Mesendoderm (in vitro differentiated cells): ENCODE measurements around the gene COL19A1. TPM values are rescaled to one million over a fixed set of nuclear protein-coding genes. Genes with fewer than 3 reads are reported as not detected.

ENCODE experiments used
- DNase-seq: peaks from one replicate; pipeline ENCODE4 v3.0.0; 2013
- H2AK5ac ChIP-seq: 2 replicates; pipeline ENCODE4 v1.6.1; 2013; ENCODE audit warnings: low read length, inconsistent platforms
- H2BK120ac ChIP-seq: 2 replicates; pipeline ENCODE4 v1.6.1; 2013; ENCODE audit warnings: low read depth, mild to moderate bottlenecking, low read length, moderate library complexity, mixed read lengths
- H2BK15ac ChIP-seq: replicated peaks from 2 replicates; pipeline ENCODE4 v1.6.1; 2013; ENCODE audit warnings: low read depth, mild to moderate bottlenecking, moderate library complexity
- H2BK5ac ChIP-seq: 2 replicates; pipeline ENCODE4 v1.6.1; 2013; ENCODE audit warnings: low read length, inconsistent platforms
- H3K18ac ChIP-seq: 2 replicates; pipeline ENCODE4 v1.6.1; 2013; ENCODE audit warnings: mild to moderate bottlenecking, low read length, mixed read lengths
- H3K23ac ChIP-seq: one replicate; pipeline ENCODE4 v1.6.1; 2013; ENCODE audit warnings: low read length
- H3K27ac ChIP-seq: 2 replicates; pipeline ENCODE4 v1.5.1; 2013; ENCODE audit warnings: low read depth, mild to moderate bottlenecking, inconsistent platforms, low read length, moderate library complexity
- H3K27me3 ChIP-seq: 2 replicates; pipeline ENCODE4 v1.6.1; 2013; ENCODE audit warnings: low read length, control low read depth, mild to moderate bottlenecking, inconsistent platforms; ENCODE audit not compliant: insufficient read depth, poor library complexity
- H3K36me3 ChIP-seq: 2 replicates; pipeline ENCODE4 v1.6.1; 2013; ENCODE audit warnings: low read length, inconsistent platforms; ENCODE audit not compliant: control insufficient read depth, insufficient read depth
- H3K4ac ChIP-seq: one replicate; pipeline ENCODE4 v1.6.1; 2013; ENCODE audit warnings: low read depth, mild to moderate bottlenecking, low read length, moderate library complexity
- H3K4me1 ChIP-seq: 2 replicates; pipeline ENCODE4 v1.6.1; 2013; ENCODE audit warnings: low read depth, low read length, inconsistent platforms; ENCODE audit not compliant: control insufficient read depth
- H3K4me2 ChIP-seq: 2 replicates; pipeline ENCODE4 v1.6.1; 2013; ENCODE audit warnings: low read length
- H3K4me3 ChIP-seq: 2 replicates; pipeline ENCODE4 v1.5.1; 2013; ENCODE audit warnings: mild to moderate bottlenecking, low read length
- H3K56ac ChIP-seq: one replicate; pipeline ENCODE4 v1.6.1; 2013; ENCODE audit warnings: low read length
- H3K79me1 ChIP-seq: 2 replicates; pipeline ENCODE4 v1.6.1; 2013; ENCODE audit warnings: low read length, inconsistent platforms
- H3K79me2 ChIP-seq: 2 replicates; pipeline ENCODE4 v1.6.1; 2013; ENCODE audit warnings: mild to moderate bottlenecking, low read length; ENCODE audit not compliant: control insufficient read depth, insufficient read depth
- H3K9ac ChIP-seq: 2 replicates; pipeline ENCODE4 v1.6.1; 2013; ENCODE audit warnings: low read length, inconsistent platforms
- H4K5ac ChIP-seq: one replicate; pipeline ENCODE4 v1.6.1; 2013; ENCODE audit warnings: low read length
- H4K8ac ChIP-seq: one replicate; pipeline ENCODE4 v1.6.1; 2013; ENCODE audit warnings: low read depth, mild to moderate bottlenecking, control low read depth, low read length, moderate library complexity
- WGBS: extraction: QIAGEN DNeasy Blood & Tissue Kit; methylation state at CpG from one replicate; pipeline ENCODE4 v1.1.7; 2013; ENCODE audit warnings: low lambda C conversion rate, missing lambda C conversion rate; ENCODE audit not compliant: insufficient coverage; ENCODE audit errors: extremely low coverage; 5-methylcytosine and 5-hydroxymethylcytosine counted together
- polyA plus RNA-seq, 2 experiments: library from polyadenylated mRNA; stranded (reverse); fragments of 200-250 nt; gene quantifications; one replicate each; pipeline ENCODE4 v1.2.3, GENCODE V29; 2013

COL19A1 gene
- 0.01 TPM for polyA plus RNA-seq (2013, experiment 1 of 2)
- polyA plus RNA-seq (2013, experiment 2 of 2), result 0.04 TPM

DNA sequence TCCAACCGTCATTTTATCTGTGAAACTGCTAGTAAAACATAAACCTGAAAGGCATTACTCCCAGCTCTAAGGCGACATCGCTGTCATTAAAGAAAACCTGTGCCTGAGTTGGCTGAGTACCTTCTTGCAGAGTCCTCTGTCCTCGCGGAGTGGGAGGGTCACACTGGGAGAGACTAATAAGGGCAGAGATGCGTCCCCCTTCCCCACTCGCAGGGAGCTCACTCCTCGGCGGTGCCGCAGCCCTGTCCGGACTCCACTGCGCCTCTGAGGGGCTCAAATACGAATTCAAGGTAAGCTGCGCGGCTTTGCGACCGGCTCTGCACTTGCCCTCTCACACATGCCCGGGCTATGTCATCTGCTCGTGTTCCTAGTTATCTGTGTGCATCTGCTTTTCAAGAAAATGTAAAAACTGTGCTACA, at the start of gene COL19A1:
Gene COL19A1, plus strand, starts transcription at position 206 of the 419 bp plus-strand sequence. CDS start 13,012 bp downstream, outside the sequence.
- peak within 1 kb of the TSS; percentile 16 for H3K4me2 ChIP-seq
- H3K4me3 ChIP-seq, result peak within 1 kb of the TSS; percentile 28
- peak within 1 kb of the TSS; percentile 4 for H3K23ac ChIP-seq
- no peak within 1 kb of the TSS for H2BK15ac ChIP-seq
- no peak within 1 kb of the TSS for H3K4ac ChIP-seq
- peak within 1 kb of the TSS; percentile 66 for H3K9ac ChIP-seq
- WGBS, result no CpG with 5 or more reads among the region's 19 CpGs
- no peak within 1 kb of the TSS for H2BK120ac ChIP-seq
- no peaks in the 10 kb centered on the region for H3K4me1 ChIP-seq
- no peak within 1 kb of the TSS for H2AK5ac ChIP-seq
- H3K56ac ChIP-seq, result peak within 1 kb of the TSS; percentile 86
- H3K79me1 ChIP-seq, result no peaks in the 10 kb centered on the region
- H3K27ac ChIP-seq, result no peak within 1 kb of the TSS
- H4K8ac ChIP-seq, result no peak within 1 kb of the TSS
- no peak within 1 kb of the TSS for H2BK5ac ChIP-seq
- H3K18ac ChIP-seq, result peak within 1 kb of the TSS; percentile 19
- no peaks in the 10 kb centered on the region for H3K27me3 ChIP-seq
- peak; percentile 55 for DNase-seq
- H4K5ac ChIP-seq, result no peak within 1 kb of the TSS
- H3K36me3 ChIP-seq, result no peaks in the 10 kb centered on the region
- H3K79me2 ChIP-seq, result no peaks in the 10 kb centered on the region

DNA sequence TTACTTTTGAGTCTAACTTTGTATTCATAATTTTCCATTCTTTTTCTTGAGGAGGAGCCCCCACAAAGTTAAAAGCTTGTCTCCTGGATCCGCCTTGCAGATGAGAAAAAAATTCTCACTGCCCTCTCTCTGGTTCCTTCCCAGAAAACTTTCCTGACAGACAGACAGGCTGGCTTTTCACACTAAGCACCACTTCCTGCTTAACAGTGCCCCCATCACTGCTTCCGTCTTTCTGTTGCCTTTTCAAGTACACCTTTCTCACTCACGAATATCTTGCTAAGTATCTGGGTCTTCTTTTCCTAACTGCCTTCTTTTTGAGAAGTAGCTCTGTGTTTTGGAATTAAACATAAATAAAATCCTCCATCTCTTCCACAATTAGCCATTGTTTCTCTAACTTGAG, 49.8 kb upstream of the COL19A1 start:
- Histone ChIP-seq H3K56ac (no peak overlapping the region), H2AK5ac (no peak overlapping the region), H3K4me1 (peaks cover 2% of the 10 kb centered on the region), H2BK120ac (no peak overlapping the region), H3K4me2 (no peak overlapping the region), H3K27me3 (no peaks in the 10 kb centered on the region), H3K4ac (peak overlapping the region; percentile 16), H3K36me3 (no peaks in the 10 kb centered on the region), H4K5ac (no peak overlapping the region), H3K4me3 (no peak overlapping the region), H3K9ac (no peak overlapping the region), H3K79me1 (no peaks in the 10 kb centered on the region), H2BK5ac (no peak overlapping the region), H4K8ac (no peak overlapping the region), H3K27ac (no peak overlapping the region), H3K79me2 (no peaks in the 10 kb centered on the region), H3K18ac (no peak overlapping the region), H2BK15ac (peak overlapping the region; percentile 19), H3K23ac (no peak overlapping the region)
- no CpG with 5 or more reads among the region's 3 CpGs for WGBS
- peak; percentile 66 for DNase-seq

DNA sequence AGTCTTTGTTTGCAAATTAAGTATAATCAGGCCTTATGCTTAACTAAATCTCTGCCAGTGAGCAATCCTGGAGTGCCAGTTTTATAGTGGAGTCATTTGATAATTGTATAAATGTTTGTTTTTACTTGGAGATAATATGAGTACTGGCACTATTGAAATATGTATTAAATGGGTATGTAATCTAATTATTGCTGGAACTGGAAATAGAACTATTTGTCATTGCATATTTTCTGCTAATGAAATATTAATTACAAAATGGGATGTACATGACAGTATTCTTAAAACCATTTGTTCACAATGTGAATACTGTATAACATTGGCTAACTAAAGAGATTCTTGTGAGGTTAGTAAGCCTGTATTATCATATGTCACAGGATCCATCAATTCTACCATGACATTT, 49.0 kb upstream of the COL19A1 start:
- Histone ChIP-seq H3K4me1 (peaks cover 2% of the 10 kb centered on the region), H3K79me2 (no peaks in the 10 kb centered on the region), H2AK5ac (no peak overlapping the region), H3K27me3 (no peaks in the 10 kb centered on the region), H3K23ac (no peak overlapping the region), H3K4ac (no peak overlapping the region), H3K36me3 (no peaks in the 10 kb centered on the region), H3K4me3 (no peak overlapping the region), H3K4me2 (no peak overlapping the region), H3K56ac (no peak overlapping the region), H3K79me1 (no peaks in the 10 kb centered on the region), H4K8ac (no peak overlapping the region), H2BK15ac (no peak overlapping the region), H3K27ac (no peak overlapping the region), H2BK5ac (no peak overlapping the region), H2BK120ac (no peak overlapping the region), H4K5ac (no peak overlapping the region), H3K18ac (no peak overlapping the region), H3K9ac (no peak overlapping the region)
- DNase-seq, result no peak

DNA sequence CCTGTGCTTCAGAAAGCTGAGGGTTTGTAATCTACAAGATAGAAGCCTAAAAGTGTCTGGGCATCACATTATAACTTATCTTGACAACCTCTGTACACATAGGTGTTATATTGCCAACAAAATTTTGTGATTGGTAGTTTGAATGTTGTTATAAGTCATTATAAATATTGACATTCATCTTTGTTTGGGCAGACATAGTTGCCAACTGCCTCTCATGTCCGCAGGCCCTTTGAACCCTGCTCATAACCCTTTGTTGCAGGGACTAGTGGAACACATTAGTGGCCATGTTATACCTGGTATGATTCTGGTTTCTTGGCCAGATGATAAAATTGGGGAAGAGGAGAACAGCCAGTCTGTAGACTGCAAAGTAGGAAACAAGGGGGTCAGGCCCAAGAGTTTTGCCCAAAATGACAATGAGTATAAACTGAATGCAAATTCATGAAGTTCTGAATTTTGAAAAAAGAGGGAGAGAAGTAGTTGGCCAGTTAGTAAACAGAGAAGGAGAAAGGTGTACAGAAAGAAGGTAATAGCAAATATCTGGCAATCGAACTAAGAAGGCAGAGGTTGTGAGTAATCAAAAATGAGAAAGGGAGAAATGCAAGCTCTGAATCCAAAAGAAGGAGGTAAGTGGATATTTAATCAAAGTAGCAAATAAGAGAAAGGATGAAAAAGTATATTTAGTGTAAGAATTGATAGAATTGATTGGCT, 48.0 kb upstream of the COL19A1 start:
- H3K4me1 ChIP-seq, result peaks cover 2% of the 10 kb centered on the region
- H3K27ac ChIP-seq, result no peak overlapping the region
- H3K4me2 ChIP-seq, result no peak overlapping the region
- no peak overlapping the region for H4K5ac ChIP-seq
- H3K4ac ChIP-seq, result no peak overlapping the region
- no peak overlapping the region for H2BK120ac ChIP-seq
- no peak overlapping the region for H2BK5ac ChIP-seq
- DNase-seq, result no peak
- no peaks in the 10 kb centered on the region for H3K79me2 ChIP-seq
- H3K36me3 ChIP-seq, result no peaks in the 10 kb centered on the region
- no peak overlapping the region for H3K56ac ChIP-seq
- no peak overlapping the region for H3K4me3 ChIP-seq
- H3K27me3 ChIP-seq, result no peaks in the 10 kb centered on the region
- peak overlapping the region; percentile 74 for H2BK15ac ChIP-seq
- no CpG with 5 or more reads among the region's 2 CpGs for WGBS
- no peak overlapping the region for H4K8ac ChIP-seq
- H3K18ac ChIP-seq, result no peak overlapping the region
- no peaks in the 10 kb centered on the region for H3K79me1 ChIP-seq
- H3K23ac ChIP-seq, result no peak overlapping the region
- H2AK5ac ChIP-seq, result no peak overlapping the region
- no peak overlapping the region for H3K9ac ChIP-seq

DNA sequence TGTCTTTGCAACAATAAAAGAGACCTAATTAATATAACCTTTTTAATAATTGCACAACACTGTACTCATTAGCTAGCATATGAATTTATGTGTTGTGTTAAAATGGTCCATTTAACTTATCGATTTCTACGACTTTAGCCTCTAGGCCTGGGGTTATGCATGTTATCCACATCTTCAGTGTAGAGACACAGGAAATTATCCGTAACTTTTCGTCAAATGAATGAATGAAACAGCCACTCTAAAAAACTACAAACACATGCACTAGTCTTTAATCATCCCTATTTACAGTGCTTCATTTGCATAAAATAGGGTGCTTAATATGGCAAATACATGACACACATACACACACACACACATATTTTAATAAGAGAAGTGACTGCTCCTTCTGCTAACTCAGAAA, 47.2 kb upstream of the COL19A1 start:
- DNase-seq, result no peak
- no peaks in the 10 kb centered on the region for H3K79me1 ChIP-seq
- no peak overlapping the region for H3K56ac ChIP-seq
- H2AK5ac ChIP-seq, result no peak overlapping the region
- no peak overlapping the region for H2BK5ac ChIP-seq
- H2BK120ac ChIP-seq, result no peak overlapping the region
- H4K8ac ChIP-seq, result no peak overlapping the region
- no peak overlapping the region for H3K18ac ChIP-seq
- H3K4me2 ChIP-seq, result no peak overlapping the region
- no peak overlapping the region for H3K4ac ChIP-seq
- no peaks in the 10 kb centered on the region for H3K79me2 ChIP-seq
- H3K4me3 ChIP-seq, result no peak overlapping the region
- H3K27ac ChIP-seq, result no peak overlapping the region
- no peak overlapping the region for H3K23ac ChIP-seq
- H3K36me3 ChIP-seq, result no peaks in the 10 kb centered on the region
- H3K27me3 ChIP-seq, result no peaks in the 10 kb centered on the region
- H4K5ac ChIP-seq, result no peak overlapping the region
- no peak overlapping the region for H3K9ac ChIP-seq
- no peaks in the 10 kb centered on the region for H3K4me1 ChIP-seq
- no peak overlapping the region for H2BK15ac ChIP-seq
- no CpG with 5 or more reads among the region's 4 CpGs for WGBS

DNA sequence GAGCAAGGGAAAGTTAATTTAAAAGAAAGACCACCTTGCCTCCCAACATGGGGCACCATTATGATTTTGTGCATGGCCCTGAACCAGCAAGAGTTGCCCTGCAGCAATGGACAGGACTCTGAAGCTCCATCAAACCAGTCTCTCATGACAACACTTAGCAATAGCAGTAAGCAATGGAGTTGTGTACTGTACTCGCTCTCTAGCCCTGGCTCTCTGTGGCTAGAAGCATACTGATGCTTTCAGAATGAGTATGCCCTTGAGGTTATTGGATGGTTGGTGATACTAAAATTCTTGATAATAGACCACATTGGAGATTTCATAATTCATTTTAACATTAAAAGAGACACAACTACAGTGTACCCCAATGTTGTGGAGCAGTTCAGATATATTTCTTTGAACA, 46.3 kb upstream of the COL19A1 start:
- no peak overlapping the region for H3K23ac ChIP-seq
- H2AK5ac ChIP-seq, result no peak overlapping the region
- H3K9ac ChIP-seq, result no peak overlapping the region
- H3K18ac ChIP-seq, result no peak overlapping the region
- H3K79me1 ChIP-seq, result no peaks in the 10 kb centered on the region
- no peak overlapping the region for H3K56ac ChIP-seq
- no CpG with 5 or more reads among the region's 1 CpG for whole genome bisulfite sequencing
- no peak overlapping the region for H3K27ac ChIP-seq
- no peak overlapping the region for H4K8ac ChIP-seq
- H3K4me3 ChIP-seq, result no peak overlapping the region
- H3K27me3 ChIP-seq, result no peaks in the 10 kb centered on the region
- no peaks in the 10 kb centered on the region for H3K4me1 ChIP-seq
- H2BK120ac ChIP-seq, result no peak overlapping the region
- no peak for DNase-seq
- no peak overlapping the region for H4K5ac ChIP-seq
- H3K4ac ChIP-seq, result no peak overlapping the region
- H2BK5ac ChIP-seq, result no peak overlapping the region
- no peaks in the 10 kb centered on the region for H3K79me2 ChIP-seq
- H3K36me3 ChIP-seq, result no peaks in the 10 kb centered on the region
- no peak overlapping the region for H2BK15ac ChIP-seq
- no peak overlapping the region for H3K4me2 ChIP-seq
